ENCODE results near the gene STUM. TPM values are rescaled to one million over a fixed set of nuclear protein-coding genes. Genes with fewer than 3 reads are reported as not detected.

The STUM gene
- total RNA-seq, 2 donors from 2014 or later, result 1.3 to 1.6 TPM

DNA sequence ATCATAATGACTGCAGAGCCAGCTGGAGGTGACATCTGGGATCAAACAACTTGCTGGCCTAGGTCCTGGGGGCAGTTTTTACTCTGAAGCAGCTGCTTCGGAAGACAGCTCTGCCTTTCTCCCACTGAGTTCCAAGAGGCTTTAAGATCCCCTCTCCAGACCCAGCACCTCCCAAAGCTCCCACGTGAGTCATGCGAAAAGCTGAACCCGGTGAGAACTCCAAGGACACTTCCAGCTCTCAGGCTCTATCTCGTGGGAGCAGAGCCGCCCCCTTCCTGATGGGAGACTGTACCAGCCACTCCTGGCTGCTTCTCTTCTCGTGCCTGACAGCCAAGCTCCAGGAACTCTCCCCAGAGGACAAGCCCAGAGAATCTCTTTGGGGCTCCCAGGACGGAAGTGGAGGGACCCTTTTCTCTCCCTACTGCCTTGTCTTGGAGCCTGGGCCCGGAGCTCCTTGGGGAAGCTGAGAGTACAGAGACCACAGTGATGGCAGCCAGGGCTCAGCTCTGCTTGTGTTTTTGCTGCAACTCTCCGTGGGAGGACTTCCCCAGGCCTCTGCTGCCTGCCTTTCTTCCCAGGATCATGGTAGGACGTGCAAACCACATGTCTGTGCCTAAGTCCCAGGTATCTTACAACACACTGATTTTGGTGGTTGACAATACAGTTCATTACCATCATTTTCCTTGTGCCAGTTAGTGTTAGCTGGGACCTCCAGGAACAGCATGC, 40.6 kb downstream of the STUM start:
- Histone ChIP-seq H3K27me3 (no peaks in the 10 kb centered on the region), H3K4me3 (no peak overlapping the region), H3K9me3 (no peaks in the 10 kb centered on the region), H3K36me3 (replicated peaks in 1 of 2; ENCODE audit: insufficient read depth in 1 of 2, low read depth in 2 of 2) (no peaks in the 10 kb centered on the region), H3K4me1 (peaks cover 18% of the 10 kb centered on the region), H3K27ac (peak overlapping the region; percentile 42 to 69 (median 67))
- DNase-seq, result peak; percentile 52 to 81 (median 78)
- intact Hi-C loops (cut with DNase I), result no loop called here
- 31 to 33% methylated on average over 9 to 11 of the region's 11 CpGs for WGBS, 2 donors
- TF ChIP-seq CTCF (IDR thresholded peaks at IDR 0.05), result no peak
- TF ChIP-seq POLR2A (IDR thresholded peaks at IDR 0.05), result no peak
- ATAC-seq, result peak; percentile 83

- Histone ChIP-seq H3K36me3 (replicated peaks in 1 of 2; ENCODE audit: insufficient read depth in 1 of 2, low read depth in 2 of 2) (no peaks in the 10 kb centered on the region), H3K9me3 (no peaks in the 10 kb centered on the region), H3K4me1 (peaks cover 18% of the 10 kb centered on the region), H3K27ac (no peak overlapping the region), H3K27me3 (no peaks in the 10 kb centered on the region), H3K4me3 (no peak overlapping the region)
- ATAC-seq (no peak), DNase-seq (no peak)
- intact Hi-C loops (cut with DNase I), result no loop called here
- TF ChIP-seq POLR2A (IDR thresholded peaks at IDR 0.05) (no peak), CTCF (IDR thresholded peaks at IDR 0.05) (no peak)
- WGBS, 2 donors, result 84% methylated on average over 7 of the region's 7 CpGs
Measured at GRCh38 chr1:226590614-226591013, 42.0 kb downstream of the STUM start.

DNA sequence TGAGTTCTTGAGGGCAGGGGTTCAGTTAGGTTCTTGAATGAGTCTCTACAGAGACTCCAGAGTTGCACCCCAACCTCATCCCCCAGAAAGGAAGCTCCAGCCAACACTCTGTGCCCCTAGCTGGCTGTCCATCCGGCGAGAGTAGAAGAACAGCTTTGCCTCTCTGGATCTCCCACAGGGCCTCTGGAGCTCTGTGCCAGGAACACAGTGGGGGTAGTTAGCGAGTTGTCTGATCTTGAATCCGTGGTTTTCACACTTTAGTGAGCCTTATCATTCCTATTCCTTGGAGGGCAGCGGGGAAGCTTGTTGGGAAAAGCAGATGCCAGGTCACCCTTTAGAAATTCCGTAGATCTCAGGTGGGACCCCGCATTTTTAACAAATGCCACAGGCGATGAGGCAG, 45.0 kb downstream of the STUM start:
- no peaks in the 10 kb centered on the region for H3K9me3 ChIP-seq
- H3K36me3 ChIP-seq (replicated peaks in 1 of 2; ENCODE audit: insufficient read depth in 1 of 2, low read depth in 2 of 2), result no peaks in the 10 kb centered on the region
- no peak overlapping the region for H3K27ac ChIP-seq
- H3K4me3 ChIP-seq, result no peak overlapping the region
- peaks cover 11% of the 10 kb centered on the region for H3K4me1 ChIP-seq
- no peak for DNase-seq
- intact Hi-C loops (cut with DNase I), result no loop called here
- TF ChIP-seq POLR2A (IDR thresholded peaks at IDR 0.05) (no peak), CTCF (IDR thresholded peaks at IDR 0.05) (no peak)
- no peaks in the 10 kb centered on the region for H3K27me3 ChIP-seq
- 80 to 88% methylated on average over 8 of the region's 8 CpGs for WGBS, 2 donors
- no peak for ATAC-seq

GRCh38 chr1:226596531-226597165, 48.1 kb downstream of the STUM start:
- H3K27me3 ChIP-seq, result no peaks in the 10 kb centered on the region
- TF ChIP-seq POLR2A (IDR thresholded peaks at IDR 0.05) (no peak), CTCF (IDR thresholded peaks at IDR 0.05) (no peak)

More at GRCh38 chr1:226596531-226597165, 48.1 kb downstream of the STUM start:
- no peaks in the 10 kb centered on the region for H3K36me3 ChIP-seq (replicated peaks in 1 of 2; ENCODE audit: insufficient read depth in 1 of 2, low read depth in 2 of 2)
- no peaks in the 10 kb centered on the region for H3K9me3 ChIP-seq
- no peaks in the 10 kb centered on the region for H3K4me1 ChIP-seq
- DNase-seq (no peak), ATAC-seq (no peak)
- intact Hi-C loops (cut with DNase I), result no loop called here
- no peak overlapping the region for H3K27ac ChIP-seq
- no peak overlapping the region for H3K4me3 ChIP-seq
- 80 to 93% methylated on average over 12 to 15 of the region's 16 CpGs for WGBS, 2 donors
